ENCODE data around the gene F11.

F11 gene

GRCh38 chr4:186298031-186298647 is 32.1 kb downstream of the F11 start:
- Histone ChIP-seq H3K79me2 (ENCODE audit: insufficient read depth, low read length) (no peaks in the 10 kb centered on the region), H4K20me1 (ENCODE audit: insufficient read depth, low read length) (no peaks in the 10 kb centered on the region), H3K4me1 (ENCODE audit: insufficient read depth, low read length, severe bottlenecking) (peaks cover 3% of the 10 kb centered on the region), H3K9ac (ENCODE audit: low read length) (no peak overlapping the region), H3F3A (ENCODE audit: insufficient read depth, low read length) (no peaks in the 10 kb centered on the region), H2AFZ (ENCODE audit: low read length) (no peak overlapping the region), H3K36me3 (ENCODE audit: insufficient read depth, low read length) (no peaks in the 10 kb centered on the region), H3K27ac (ENCODE audit: low read depth, low read length, poor library complexity, severe bottlenecking) (no peak overlapping the region), H3K9me2 (ENCODE audit: low read depth, low read length) (no peaks in the 10 kb centered on the region), H3K9me3 (ENCODE audit: low read length) (no peaks in the 10 kb centered on the region), H3K4me3 (ENCODE audit: low read depth, low read length, poor library complexity, severe bottlenecking) (no peak overlapping the region), H3K27me3 (ENCODE audit: insufficient read depth, low read length) (no peaks in the 10 kb centered on the region), H3K4me2 (ENCODE audit: low read length) (no peak overlapping the region)
- TF ChIP-seq CTCF (IDR thresholded peaks at IDR 0.05; ENCODE audit: low read length): no peak
- no peak for TF ChIP-seq EZH2 (IDR thresholded peaks at IDR 0.05; ENCODE audit: borderline replicate concordance, low read length)

DNA sequence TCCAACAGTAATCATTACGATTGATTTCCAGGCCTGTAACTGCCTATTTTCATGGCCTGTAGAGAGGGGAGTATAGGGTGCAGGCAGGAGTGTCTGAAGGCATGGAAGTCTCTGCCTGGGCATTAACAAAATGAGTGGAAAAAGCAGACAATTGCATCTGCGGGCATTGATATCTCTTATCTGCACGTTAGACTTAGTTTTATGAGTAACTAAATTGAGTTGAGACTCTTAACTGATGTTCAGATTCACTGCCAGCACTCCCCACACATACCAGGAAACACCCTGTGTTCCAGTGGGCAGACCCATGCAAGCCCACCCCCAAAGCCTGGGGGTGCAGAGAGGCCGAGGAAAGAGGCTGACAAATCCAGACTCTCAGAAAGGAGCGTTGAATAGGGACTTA is 33.3 kb downstream of the F11 start:
- Histone ChIP-seq H3K4me3 (ENCODE audit: low read depth, low read length, poor library complexity, severe bottlenecking) (no peak overlapping the region), H3K79me2 (ENCODE audit: insufficient read depth, low read length) (no peaks in the 10 kb centered on the region), H4K20me1 (ENCODE audit: insufficient read depth, low read length) (no peaks in the 10 kb centered on the region), H3K4me1 (ENCODE audit: insufficient read depth, low read length, severe bottlenecking) (peaks cover 3% of the 10 kb centered on the region), H3K36me3 (ENCODE audit: insufficient read depth, low read length) (no peaks in the 10 kb centered on the region), H2AFZ (ENCODE audit: low read length) (no peak overlapping the region), H3K27me3 (ENCODE audit: insufficient read depth, low read length) (no peaks in the 10 kb centered on the region), H3F3A (ENCODE audit: insufficient read depth, low read length) (no peaks in the 10 kb centered on the region), H3K9me2 (ENCODE audit: low read depth, low read length) (no peaks in the 10 kb centered on the region), H3K27ac (ENCODE audit: low read depth, low read length, poor library complexity, severe bottlenecking) (no peak overlapping the region), H3K4me2 (ENCODE audit: low read length) (no peak overlapping the region), H3K9ac (ENCODE audit: low read length) (no peak overlapping the region), H3K9me3 (ENCODE audit: low read length) (no peaks in the 10 kb centered on the region)
- no peak for TF ChIP-seq EZH2 (IDR thresholded peaks at IDR 0.05; ENCODE audit: borderline replicate concordance, low read length)
- no peak for TF ChIP-seq CTCF (IDR thresholded peaks at IDR 0.05; ENCODE audit: low read length)

DNA sequence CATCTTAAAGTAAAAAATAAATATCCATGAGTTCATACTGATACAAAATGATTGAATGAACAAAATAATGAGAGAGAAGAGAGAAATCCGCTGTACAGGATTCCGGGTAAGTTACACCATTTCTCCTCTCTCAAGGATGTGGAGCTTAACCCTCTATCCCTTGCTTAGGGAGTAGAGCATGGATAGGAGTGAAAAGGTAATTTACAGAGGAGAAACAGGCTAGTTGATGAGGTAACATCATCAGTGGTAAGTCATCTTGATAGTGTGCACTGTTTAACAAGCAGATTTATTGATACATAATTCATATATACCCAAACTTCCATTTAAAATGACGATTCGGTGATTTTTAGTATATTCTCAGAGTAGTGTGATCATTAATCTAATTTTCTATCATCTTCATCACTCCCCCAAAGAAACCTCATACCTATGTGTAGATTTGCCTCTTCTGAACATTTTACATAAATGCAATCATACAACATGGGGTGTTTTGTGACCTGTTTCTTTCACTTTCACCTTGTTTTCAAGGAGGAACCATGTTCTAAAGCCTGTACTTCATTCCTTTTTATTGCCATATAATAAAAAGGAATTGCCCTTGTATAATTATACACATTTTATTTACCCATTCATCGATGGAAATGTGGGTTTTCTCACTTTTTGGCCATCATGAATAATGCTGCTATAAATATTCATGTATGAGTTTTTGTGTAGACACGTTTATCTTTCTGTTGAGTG is 34.8 kb downstream of the F11 start:
- H3K9ac ChIP-seq (ENCODE audit: low read length): no peak overlapping the region
- no peaks in the 10 kb centered on the region for H3F3A ChIP-seq (ENCODE audit: insufficient read depth, low read length)
- H2AFZ ChIP-seq (ENCODE audit: low read length): no peak overlapping the region
- H3K27ac ChIP-seq (ENCODE audit: low read depth, low read length, poor library complexity, severe bottlenecking): no peak overlapping the region
- H3K4me1 ChIP-seq (ENCODE audit: insufficient read depth, low read length, severe bottlenecking): peaks cover 3% of the 10 kb centered on the region
- H3K4me2 ChIP-seq (ENCODE audit: low read length): no peak overlapping the region
- H3K79me2 ChIP-seq (ENCODE audit: insufficient read depth, low read length): no peaks in the 10 kb centered on the region
- no peaks in the 10 kb centered on the region for H3K36me3 ChIP-seq (ENCODE audit: insufficient read depth, low read length)
- H3K27me3 ChIP-seq (ENCODE audit: insufficient read depth, low read length): no peaks in the 10 kb centered on the region
- H3K4me3 ChIP-seq (ENCODE audit: low read depth, low read length, poor library complexity, severe bottlenecking): no peak overlapping the region
- no peaks in the 10 kb centered on the region for H3K9me3 ChIP-seq (ENCODE audit: low read length)
- H3K9me2 ChIP-seq (ENCODE audit: low read depth, low read length): no peaks in the 10 kb centered on the region
- no peaks in the 10 kb centered on the region for H4K20me1 ChIP-seq (ENCODE audit: insufficient read depth, low read length)
- TF ChIP-seq CTCF (IDR thresholded peaks at IDR 0.05; ENCODE audit: low read length) (no peak), EZH2 (IDR thresholded peaks at IDR 0.05; ENCODE audit: borderline replicate concordance, low read length) (no peak)

Measured in OCI-LY1 (cell line).